IPS-18a (cell line): ENCODE measurements around the gene TMED8.

ENCODE experiments used
- H3K27ac ChIP-seq: one replicate; pipeline ENCODE4 v1.5.1; 2013; ENCODE audit warnings: low read length
- H3K27me3 ChIP-seq: one replicate; pipeline ENCODE4 v1.6.1; 2013; ENCODE audit warnings: mild to moderate bottlenecking, low read length; ENCODE audit not compliant: control insufficient read depth, insufficient read depth
- H3K36me3 ChIP-seq: one replicate; pipeline ENCODE4 v1.6.1; 2013; ENCODE audit warnings: low read depth, low read length; ENCODE audit not compliant: control insufficient read depth
- H3K4me1 ChIP-seq: one replicate; pipeline ENCODE4 v1.6.1; 2013; ENCODE audit warnings: low read depth, low read length; ENCODE audit not compliant: control insufficient read depth
- H3K4me3 ChIP-seq: one replicate; pipeline ENCODE4 v1.5.1; 2013; ENCODE audit warnings: low read length
- H3K9ac ChIP-seq: one replicate; pipeline ENCODE4 v1.6.1; 2013; ENCODE audit warnings: mild to moderate bottlenecking, low read length, moderate library complexity
- H3K9me3 ChIP-seq: one replicate; pipeline ENCODE4 v1.6.1; 2013; ENCODE audit warnings: low read depth, low read length; ENCODE audit not compliant: control insufficient read depth

TMED8 gene

GRCh38 chr14:77359626-77360025, 17.3 kb downstream of the TMED8 start:
- Histone ChIP-seq H3K9ac (no peak overlapping the region), H3K36me3 (no peaks in the 10 kb centered on the region), H3K27me3 (no peaks in the 10 kb centered on the region), H3K9me3 (no peaks in the 10 kb centered on the region), H3K4me1 (no peaks in the 10 kb centered on the region), H3K27ac (no peak overlapping the region), H3K4me3 (no peak overlapping the region)

- no peaks in the 10 kb centered on the region for H3K4me1 ChIP-seq
- H3K27ac ChIP-seq, result no peak overlapping the region
- no peaks in the 10 kb centered on the region for H3K27me3 ChIP-seq
Measured at GRCh38 chr14:77356899-77357298, 20.0 kb downstream of the TMED8 start.

GRCh38 chr14:77355811-77356210, 21.1 kb downstream of the TMED8 start:
- H3K27me3 ChIP-seq, result no peaks in the 10 kb centered on the region
- H3K9me3 ChIP-seq, result no peaks in the 10 kb centered on the region
- no peaks in the 10 kb centered on the region for H3K36me3 ChIP-seq
- H3K27ac ChIP-seq, result no peak overlapping the region
- H3K4me3 ChIP-seq, result no peak overlapping the region
- no peak overlapping the region for H3K9ac ChIP-seq
- no peaks in the 10 kb centered on the region for H3K4me1 ChIP-seq

More at GRCh38 chr14:77356899-77357298, 20.0 kb downstream of the TMED8 start:
- no peaks in the 10 kb centered on the region for H3K9me3 ChIP-seq
- H3K4me3 ChIP-seq, result no peak overlapping the region
- no peaks in the 10 kb centered on the region for H3K36me3 ChIP-seq
- no peak overlapping the region for H3K9ac ChIP-seq

GRCh38 chr14:77353469-77354141, 23.3 kb downstream of the TMED8 start:
- no peaks in the 10 kb centered on the region for H3K9me3 ChIP-seq
- no peaks in the 10 kb centered on the region for H3K4me1 ChIP-seq

GRCh38 chr14:77347751-77348150, 29.1 kb downstream of the TMED8 start:
- no peaks in the 10 kb centered on the region for H3K9me3 ChIP-seq
- H3K4me1 ChIP-seq, result peaks cover 4% of the 10 kb centered on the region
- H3K4me3 ChIP-seq, result no peak overlapping the region
- H3K27ac ChIP-seq, result no peak overlapping the region
- H3K36me3 ChIP-seq, result no peaks in the 10 kb centered on the region
- H3K27me3 ChIP-seq, result no peaks in the 10 kb centered on the region
- no peak overlapping the region for H3K9ac ChIP-seq

More at GRCh38 chr14:77353469-77354141, 23.3 kb downstream of the TMED8 start:
- Histone ChIP-seq H3K4me3 (no peak overlapping the region), H3K36me3 (no peaks in the 10 kb centered on the region), H3K27me3 (no peaks in the 10 kb centered on the region), H3K27ac (no peak overlapping the region), H3K9ac (no peak overlapping the region)

GRCh38 chr14:77346495-77346894, 30.4 kb downstream of the TMED8 start:
- no peak overlapping the region for H3K4me3 ChIP-seq
- H3K27me3 ChIP-seq, result no peaks in the 10 kb centered on the region
- H3K36me3 ChIP-seq, result no peaks in the 10 kb centered on the region
- no peak overlapping the region for H3K27ac ChIP-seq
- H3K9me3 ChIP-seq, result no peaks in the 10 kb centered on the region
- no peak overlapping the region for H3K9ac ChIP-seq
- H3K4me1 ChIP-seq, result peaks cover 4% of the 10 kb centered on the region

GRCh38 chr14:77344377-77344996, 32.4 kb downstream of the TMED8 start:
- H3K4me1 ChIP-seq, result peaks cover 9% of the 10 kb centered on the region
- no peak overlapping the region for H3K9ac ChIP-seq
- no peaks in the 10 kb centered on the region for H3K36me3 ChIP-seq
- H3K9me3 ChIP-seq, result no peaks in the 10 kb centered on the region
- no peak overlapping the region for H3K4me3 ChIP-seq
- H3K27ac ChIP-seq, result no peak overlapping the region
- H3K27me3 ChIP-seq, result no peaks in the 10 kb centered on the region

- Histone ChIP-seq H3K27me3 (no peaks in the 10 kb centered on the region), H3K27ac (no peak overlapping the region), H3K36me3 (no peaks in the 10 kb centered on the region), H3K4me3 (no peak overlapping the region), H3K9ac (no peak overlapping the region), H3K9me3 (no peaks in the 10 kb centered on the region), H3K4me1 (peaks cover 15% of the 10 kb centered on the region)
Measured at GRCh38 chr14:77343662-77344061, 33.2 kb downstream of the TMED8 start.

- Histone ChIP-seq H3K4me1 (peaks cover 20% of the 10 kb centered on the region), H3K27ac (no peak overlapping the region), H3K4me3 (no peak overlapping the region), H3K9me3 (no peaks in the 10 kb centered on the region), H3K27me3 (no peaks in the 10 kb centered on the region), H3K9ac (no peak overlapping the region), H3K36me3 (no peaks in the 10 kb centered on the region)
Measured at GRCh38 chr14:77342726-77343397, 34.0 kb downstream of the TMED8 start.

GRCh38 chr14:77340389-77340788, 36.5 kb downstream of the TMED8 start:
- Histone ChIP-seq H3K9me3 (no peaks in the 10 kb centered on the region), H3K4me1 (peaks cover 39% of the 10 kb centered on the region), H3K4me3 (no peak overlapping the region), H3K27ac (no peak overlapping the region), H3K36me3 (no peaks in the 10 kb centered on the region), H3K27me3 (no peaks in the 10 kb centered on the region), H3K9ac (no peak overlapping the region)

- Histone ChIP-seq H3K9ac (no peak overlapping the region), H3K9me3 (no peaks in the 10 kb centered on the region), H3K4me3 (no peak overlapping the region), H3K36me3 (no peaks in the 10 kb centered on the region), H3K27me3 (no peaks in the 10 kb centered on the region), H3K27ac (no peak overlapping the region), H3K4me1 (peaks cover 39% of the 10 kb centered on the region)
Measured at GRCh38 chr14:77339407-77339806, 37.5 kb downstream of the TMED8 start.
